ENCODE measurements around the gene KLHDC7A. TPM values are rescaled to one million over a fixed set of nuclear protein-coding genes. Genes with fewer than 3 reads are reported as not detected.

Gene KLHDC7A
- total RNA-seq, 2 donors from 2014 or later, result not detected

- Histone ChIP-seq H3K4me1 (ENCODE audit: control insufficient read depth in 1 of 2, low read depth in 2 of 2) (no peaks in the 10 kb centered on the region), H3K36me3 (no peaks in the 10 kb centered on the region), H3K4me3 (no peak overlapping the region), H3K9me3 (no peaks in the 10 kb centered on the region), H3K27ac (no peak overlapping the region), H3K27me3 (replicated peaks; ENCODE audit: insufficient read depth) (no peaks in the 10 kb centered on the region)
- DNase-seq (ENCODE audit: low spot score) (no peak), ATAC-seq (ENCODE audit: insufficient number of reproducible peaks, low FRiP score, low read depth) (no peak)
- TF ChIP-seq, protein P1, sequence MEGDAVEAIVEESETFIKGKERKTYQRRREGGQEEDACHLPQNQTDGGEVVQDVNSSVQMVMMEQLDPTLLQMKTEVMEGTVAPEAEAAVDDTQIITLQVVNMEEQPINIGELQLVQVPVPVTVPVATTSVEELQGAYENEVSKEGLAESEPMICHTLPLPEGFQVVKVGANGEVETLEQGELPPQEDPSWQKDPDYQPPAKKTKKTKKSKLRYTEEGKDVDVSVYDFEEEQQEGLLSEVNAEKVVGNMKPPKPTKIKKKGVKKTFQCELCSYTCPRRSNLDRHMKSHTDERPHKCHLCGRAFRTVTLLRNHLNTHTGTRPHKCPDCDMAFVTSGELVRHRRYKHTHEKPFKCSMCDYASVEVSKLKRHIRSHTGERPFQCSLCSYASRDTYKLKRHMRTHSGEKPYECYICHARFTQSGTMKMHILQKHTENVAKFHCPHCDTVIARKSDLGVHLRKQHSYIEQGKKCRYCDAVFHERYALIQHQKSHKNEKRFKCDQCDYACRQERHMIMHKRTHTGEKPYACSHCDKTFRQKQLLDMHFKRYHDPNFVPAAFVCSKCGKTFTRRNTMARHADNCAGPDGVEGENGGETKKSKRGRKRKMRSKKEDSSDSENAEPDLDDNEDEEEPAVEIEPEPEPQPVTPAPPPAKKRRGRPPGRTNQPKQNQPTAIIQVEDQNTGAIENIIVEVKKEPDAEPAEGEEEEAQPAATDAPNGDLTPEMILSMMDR (IDR thresholded peaks at IDR 0.05), result no peak
Observed at GRCh38 chr1:18496056-18496455, 15.3 kb downstream of the KLHDC7A start.

- H3K4me1 ChIP-seq (ENCODE audit: control insufficient read depth in 1 of 2, low read depth in 2 of 2), result no peaks in the 10 kb centered on the region
- ATAC-seq (ENCODE audit: insufficient number of reproducible peaks, low FRiP score, low read depth) (no peak), DNase-seq (ENCODE audit: low spot score) (no peak)
- no peak overlapping the region for H3K27ac ChIP-seq
- no peak overlapping the region for H3K4me3 ChIP-seq
- H3K36me3 ChIP-seq, result no peaks in the 10 kb centered on the region
- no peaks in the 10 kb centered on the region for H3K9me3 ChIP-seq
- H3K27me3 ChIP-seq (replicated peaks; ENCODE audit: insufficient read depth), result no peaks in the 10 kb centered on the region
- TF ChIP-seq, protein P1 (IDR thresholded peaks at IDR 0.05), result no peak
Observed at GRCh38 chr1:18496497-18497235, 15.9 kb downstream of the KLHDC7A start.

GRCh38 chr1:18501833-18502232 lies 21.1 kb downstream of the KLHDC7A start:
- Histone ChIP-seq H3K9me3 (no peaks in the 10 kb centered on the region), H3K27ac (no peak overlapping the region), H3K4me3 (no peak overlapping the region), H3K4me1 (ENCODE audit: control insufficient read depth in 1 of 2, low read depth in 2 of 2) (no peaks in the 10 kb centered on the region), H3K36me3 (no peaks in the 10 kb centered on the region), H3K27me3 (replicated peaks; ENCODE audit: insufficient read depth) (no peaks in the 10 kb centered on the region)
- TF ChIP-seq, protein P1 (IDR thresholded peaks at IDR 0.05), result no peak
- DNase-seq (ENCODE audit: low spot score) (no peak), ATAC-seq (ENCODE audit: insufficient number of reproducible peaks, low FRiP score, low read depth) (no peak)

- TF ChIP-seq, protein P1 (IDR thresholded peaks at IDR 0.05), result no peak
- Histone ChIP-seq H3K4me3 (no peak overlapping the region), H3K9me3 (peaks cover 4% of the 10 kb centered on the region), H3K27ac (no peak overlapping the region), H3K27me3 (replicated peaks; ENCODE audit: insufficient read depth) (no peaks in the 10 kb centered on the region), H3K36me3 (no peaks in the 10 kb centered on the region), H3K4me1 (ENCODE audit: control insufficient read depth in 1 of 2, low read depth in 2 of 2) (no peaks in the 10 kb centered on the region)
- no peak for DNase-seq (ENCODE audit: low spot score)
- no peak for ATAC-seq (ENCODE audit: insufficient number of reproducible peaks, low FRiP score, low read depth)
Observed at GRCh38 chr1:18504609-18505008, 23.9 kb downstream of the KLHDC7A start.

DNA sequence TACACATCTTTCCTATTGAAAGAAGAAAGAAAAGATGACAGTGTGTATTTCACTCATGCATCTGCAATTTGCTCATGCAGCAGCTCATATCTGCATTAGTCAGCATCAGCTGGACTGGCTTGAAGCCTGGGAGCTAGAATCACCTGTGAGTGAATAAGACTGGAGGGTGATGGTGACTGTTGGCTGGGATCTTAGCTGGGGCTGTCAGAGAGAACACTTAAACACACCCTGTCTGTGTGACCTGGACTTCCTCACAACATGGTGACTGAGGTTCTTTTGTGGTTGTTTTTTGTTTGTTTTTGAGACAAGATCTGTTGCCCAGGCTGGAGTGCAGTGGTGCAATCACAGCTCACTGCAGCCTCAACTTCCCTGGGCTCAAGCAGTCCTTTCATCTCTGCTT lies 24.9 kb downstream of the KLHDC7A start:
- no peak for DNase-seq (ENCODE audit: low spot score)
- no peaks in the 10 kb centered on the region for H3K36me3 ChIP-seq
- H3K27ac ChIP-seq, result no peak overlapping the region
- H3K4me3 ChIP-seq, result no peak overlapping the region
- ATAC-seq (ENCODE audit: insufficient number of reproducible peaks, low FRiP score, low read depth), result no peak
- TF ChIP-seq, protein P1 (IDR thresholded peaks at IDR 0.05), result no peak
- H3K4me1 ChIP-seq (ENCODE audit: control insufficient read depth in 1 of 2, low read depth in 2 of 2), result no peaks in the 10 kb centered on the region
- peaks cover 4% of the 10 kb centered on the region for H3K9me3 ChIP-seq
- H3K27me3 ChIP-seq (replicated peaks; ENCODE audit: insufficient read depth), result no peaks in the 10 kb centered on the region
